ENCODE data around the gene YY1. TPM values are rescaled to one million over a fixed set of nuclear protein-coding genes. Genes with fewer than 3 reads are reported as not detected.
"Not testable (repeated sequence)": the region's sequence is repeated elsewhere in the genome, so short reads cannot be mapped to it uniquely, and the experiment has no call there.

YY1 gene
- total RNA-seq, 1 donor from 2014 or later = 60.6 TPM

GRCh38 chr14:100279133-100279532, 40.2 kb downstream of the YY1 start:
- no peak overlapping the region for H3K27ac Mint-ChIP-seq (ENCODE audit: unreplicated experiment)

GRCh38 chr14:100279563-100279962, 40.6 kb downstream of the YY1 start:
- Mint-ChIP-seq H3K36me3 (ENCODE audit: unreplicated experiment) (no peaks in the 10 kb centered on the region), H3K4me1 (ENCODE audit: low read depth, unreplicated experiment) (peaks cover 15% of the 10 kb centered on the region), H3K4me3 (ENCODE audit: unreplicated experiment) (no peak overlapping the region), H3K27me3 (ENCODE audit: unreplicated experiment) (peaks cover 6% of the 10 kb centered on the region), H3K27ac (ENCODE audit: unreplicated experiment) (no peak overlapping the region), H3K9me3 (ENCODE audit: unreplicated experiment) (no peaks in the 10 kb centered on the region)
- no peak for DNase-seq
- no peak for TF ChIP-seq CTCF (IDR thresholded peaks at IDR 0.05; ENCODE audit: partially characterized antibody, unreplicated experiment)

More at GRCh38 chr14:100279133-100279532, 40.2 kb downstream of the YY1 start:
- Mint-ChIP-seq H3K36me3 (ENCODE audit: unreplicated experiment) (no peaks in the 10 kb centered on the region), H3K4me3 (ENCODE audit: unreplicated experiment) (no peak overlapping the region), H3K4me1 (ENCODE audit: low read depth, unreplicated experiment) (peaks cover 15% of the 10 kb centered on the region), H3K9me3 (ENCODE audit: unreplicated experiment) (no peaks in the 10 kb centered on the region), H3K27me3 (ENCODE audit: unreplicated experiment) (peaks cover 6% of the 10 kb centered on the region)
- TF ChIP-seq CTCF (IDR thresholded peaks at IDR 0.05; ENCODE audit: partially characterized antibody, unreplicated experiment) = no peak
- no peak for DNase-seq

GRCh38 chr14:100281286-100282082, 42.5 kb downstream of the YY1 start:
- Mint-ChIP-seq H3K36me3 (ENCODE audit: unreplicated experiment) (no peaks in the 10 kb centered on the region), H3K27me3 (ENCODE audit: unreplicated experiment) (peaks cover 11% of the 10 kb centered on the region), H3K4me1 (ENCODE audit: low read depth, unreplicated experiment) (peaks cover 12% of the 10 kb centered on the region), H3K9me3 (ENCODE audit: unreplicated experiment) (peaks cover 3% of the 10 kb centered on the region), H3K4me3 (ENCODE audit: unreplicated experiment) (no peak overlapping the region), H3K27ac (ENCODE audit: unreplicated experiment) (no peak overlapping the region)
- TF ChIP-seq CTCF (IDR thresholded peaks at IDR 0.05; ENCODE audit: partially characterized antibody, unreplicated experiment) = no peak
- no peak for DNase-seq

GRCh38 chr14:100282083-100282350, 43.1 kb downstream of the YY1 start:
- DNase-seq = no peak
- Mint-ChIP-seq H3K4me1 (ENCODE audit: low read depth, unreplicated experiment) (peaks cover 13% of the 10 kb centered on the region), H3K4me3 (ENCODE audit: unreplicated experiment) (no peak overlapping the region), H3K36me3 (ENCODE audit: unreplicated experiment) (no peaks in the 10 kb centered on the region), H3K9me3 (ENCODE audit: unreplicated experiment) (peaks cover 3% of the 10 kb centered on the region), H3K27ac (ENCODE audit: unreplicated experiment) (peak overlapping the region; percentile 33), H3K27me3 (ENCODE audit: unreplicated experiment) (peaks cover 11% of the 10 kb centered on the region)
- no peak for TF ChIP-seq CTCF (IDR thresholded peaks at IDR 0.05; ENCODE audit: partially characterized antibody, unreplicated experiment)

- Mint-ChIP-seq H3K4me3 (ENCODE audit: unreplicated experiment) (no peak overlapping the region), H3K36me3 (ENCODE audit: unreplicated experiment) (no peaks in the 10 kb centered on the region), H3K9me3 (ENCODE audit: unreplicated experiment) (peaks cover 6% of the 10 kb centered on the region), H3K4me1 (ENCODE audit: low read depth, unreplicated experiment) (peaks cover 17% of the 10 kb centered on the region), H3K27ac (ENCODE audit: unreplicated experiment) (peak overlapping the region; percentile 8), H3K27me3 (ENCODE audit: unreplicated experiment) (peaks cover 12% of the 10 kb centered on the region)
- DNase-seq = no peak
- TF ChIP-seq CTCF (IDR thresholded peaks at IDR 0.05; ENCODE audit: partially characterized antibody, unreplicated experiment) = no peak
Observed at GRCh38 chr14:100282766-100283419, 43.9 kb downstream of the YY1 start.

GRCh38 chr14:100283436-100283835, 44.5 kb downstream of the YY1 start:
- H3K4me3 Mint-ChIP-seq (ENCODE audit: unreplicated experiment); H3K27ac Mint-ChIP-seq (ENCODE audit: unreplicated experiment); DNase-seq; H3K36me3 Mint-ChIP-seq (ENCODE audit: unreplicated experiment); H3K9me3 Mint-ChIP-seq (ENCODE audit: unreplicated experiment): not testable (repeated sequence)
- H3K27me3 Mint-ChIP-seq (ENCODE audit: unreplicated experiment) = peaks cover 12% of the 10 kb centered on the region
- peaks cover 17% of the 10 kb centered on the region for H3K4me1 Mint-ChIP-seq (ENCODE audit: low read depth, unreplicated experiment)

Data from glutamatergic neuron (in vitro differentiated cells).